Left kidney (tissue), 2 donors: ENCODE measurements around the gene LRRN2. TPM values are rescaled to one million over a fixed set of nuclear protein-coding genes. Genes with fewer than 3 reads are reported as not detected.

Source experiments
- DNase-seq: peaks from one replicate; pipeline ENCODE4 v3.0.0-alpha.2; 2013
- polyA plus RNA-seq: library from polyadenylated mRNA; unstranded; fragments of 120-200 nt; gene quantifications from one replicate; pipeline ENCODE4 v1.2.1, GENCODE V29; 2013; ENCODE audit not compliant: insufficient read length

LRRN2 gene
- polyA plus RNA-seq, 1 donor, result 11.5 TPM

- DNase-seq, result no peak
Measured at GRCh38 chr1:204600968-204601367, 84.6 kb downstream of the LRRN2 start.

DNA sequence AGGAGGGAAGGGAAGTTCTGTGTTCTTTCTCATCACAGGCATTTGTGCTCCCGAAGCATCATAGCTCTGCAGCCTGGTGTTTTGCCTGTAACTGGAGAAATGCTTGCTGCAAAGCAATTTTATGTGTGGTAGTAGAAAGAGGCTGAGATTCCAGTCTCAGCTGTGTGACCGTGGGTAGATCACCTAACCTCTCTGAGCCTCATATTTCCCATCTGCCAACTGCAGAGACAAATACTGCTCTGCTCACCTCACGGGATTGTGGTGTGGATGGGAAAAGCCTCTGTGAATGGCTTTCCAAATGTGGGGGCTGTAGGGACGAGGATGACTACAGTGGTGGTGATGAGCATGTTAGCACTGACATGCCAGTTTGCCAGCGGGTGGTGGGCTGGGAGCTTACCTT lies 85.3 kb downstream of the LRRN2 start:
- no peak for DNase-seq

- no peak for DNase-seq
Measured at GRCh38 chr1:204599596-204599995, 85.9 kb downstream of the LRRN2 start.

- DNase-seq, result no peak
Measured at GRCh38 chr1:204599098-204599497, 86.4 kb downstream of the LRRN2 start.

GRCh38 chr1:204598319-204598969 lies 87.1 kb downstream of the LRRN2 start:
- no peak for DNase-seq

- DNase-seq, result no peak
Measured at GRCh38 chr1:204592246-204592948, 93.1 kb downstream of the LRRN2 start.

GRCh38 chr1:204591473-204592090 lies 94.0 kb downstream of the LRRN2 start:
- DNase-seq, result no peak

GRCh38 chr1:204589409-204590038 lies 96.0 kb downstream of the LRRN2 start:
- no peak for DNase-seq

- no peak for DNase-seq
Measured at GRCh38 chr1:204588826-204589225, 96.7 kb downstream of the LRRN2 start.

DNA sequence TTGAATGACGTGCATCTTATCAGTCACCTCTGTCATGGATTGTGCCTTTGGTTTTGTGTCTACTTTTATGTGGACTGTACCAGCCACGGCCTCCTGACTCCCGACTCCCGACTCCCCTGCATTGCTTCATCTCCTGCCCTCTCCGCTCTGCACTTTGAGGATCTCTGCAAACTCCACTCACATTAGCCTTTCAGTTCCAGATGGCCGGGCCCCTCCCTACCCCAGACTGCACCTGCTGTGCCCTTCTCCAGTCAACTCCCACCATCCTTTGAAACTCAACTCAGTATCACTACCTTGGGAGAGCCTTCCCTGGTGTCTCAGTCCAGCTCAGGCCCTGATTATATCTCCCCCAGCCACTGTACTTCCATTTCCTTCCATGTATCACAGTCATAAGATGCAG lies 97.9 kb downstream of the LRRN2 start:
- no peak for DNase-seq

DNA sequence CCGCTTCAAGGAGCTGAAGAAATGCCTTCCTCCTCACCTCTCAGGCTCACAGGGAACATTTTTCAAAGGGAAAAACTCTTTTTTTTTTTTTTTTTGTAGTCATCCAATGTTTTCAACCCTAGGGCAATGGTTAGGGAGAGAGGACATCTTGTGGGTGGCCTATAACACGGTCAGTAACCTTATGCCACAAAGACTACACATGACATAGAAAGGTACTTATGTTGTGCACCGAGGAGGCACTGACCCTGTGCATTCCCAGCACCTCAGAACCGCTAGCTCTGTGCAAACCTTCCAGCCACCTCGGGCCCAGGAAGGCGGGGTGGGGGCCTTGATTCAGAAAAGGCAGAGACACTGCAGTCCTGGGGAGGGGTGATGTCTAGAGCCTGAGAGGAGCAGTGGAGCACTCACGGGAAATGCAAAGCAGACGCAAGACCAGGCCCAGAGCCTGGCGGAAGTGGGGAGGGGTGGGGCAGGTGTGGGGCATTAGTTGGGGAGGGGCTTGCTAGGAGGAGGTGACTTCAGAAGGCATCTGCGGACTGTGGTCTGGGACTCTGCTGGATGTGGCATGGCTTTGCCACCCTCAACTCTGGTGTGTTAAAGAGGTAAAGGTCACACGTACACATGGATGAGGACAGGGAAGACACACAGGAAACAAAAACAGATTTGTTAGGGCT lies 100.7 kb downstream of the LRRN2 start:
- no peak for DNase-seq

DNA sequence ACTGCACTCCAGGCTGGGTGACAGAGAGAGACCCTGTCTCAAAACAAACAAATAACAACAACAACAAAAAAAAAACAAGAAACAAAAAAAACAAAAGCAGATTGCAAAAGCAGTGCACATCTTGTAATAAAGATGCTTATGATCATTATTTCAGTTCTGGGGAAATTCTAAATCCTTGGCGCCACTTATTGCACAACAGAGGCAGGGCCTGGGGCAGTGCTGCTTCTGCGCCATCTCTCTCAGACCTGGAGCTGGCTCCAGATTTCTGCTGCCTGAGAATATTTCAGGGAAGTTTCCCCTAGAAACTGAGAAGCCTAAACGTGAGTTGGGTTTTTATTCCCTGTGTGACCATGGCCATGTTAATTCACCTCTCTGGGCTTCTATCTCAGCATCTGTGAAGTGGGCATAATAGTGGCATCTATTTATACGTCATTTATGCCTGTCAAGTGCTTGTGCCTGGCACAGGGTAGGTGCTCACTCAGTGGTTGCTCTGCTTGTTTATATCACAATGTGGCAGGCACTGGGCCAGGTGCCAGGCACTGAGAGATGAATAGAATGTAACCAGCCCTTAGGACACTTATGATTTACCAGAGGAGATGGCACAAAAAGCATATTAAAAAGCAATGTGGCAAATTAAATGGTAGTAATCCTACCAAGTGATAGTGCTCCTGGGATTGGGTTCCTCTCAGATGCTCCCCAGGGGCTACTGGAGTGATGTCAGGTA lies 101.5 kb downstream of the LRRN2 start:
- no peak for DNase-seq

DNA sequence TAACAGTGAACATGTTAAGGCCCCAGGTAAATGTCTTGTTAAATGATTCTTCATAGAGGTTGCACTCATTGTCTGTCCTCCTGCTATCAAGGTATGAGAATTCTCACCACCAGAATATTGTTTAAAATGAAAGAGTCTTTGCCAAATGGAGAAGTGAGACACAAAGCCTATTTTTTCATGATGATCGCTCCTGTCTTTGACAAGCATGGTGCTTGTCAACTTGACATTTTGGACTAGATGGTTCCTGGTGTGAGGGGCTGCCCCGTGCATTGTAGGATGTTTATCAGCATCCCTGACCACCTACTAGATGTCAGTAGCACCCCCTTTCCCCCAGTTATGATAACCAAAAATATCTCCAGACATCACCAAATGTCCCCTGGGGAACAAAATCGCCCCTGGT lies 103.8 kb downstream of the LRRN2 start:
- DNase-seq, result no peak

GRCh38 chr1:204580862-204581261 lies 104.7 kb downstream of the LRRN2 start:
- no peak for DNase-seq

DNA sequence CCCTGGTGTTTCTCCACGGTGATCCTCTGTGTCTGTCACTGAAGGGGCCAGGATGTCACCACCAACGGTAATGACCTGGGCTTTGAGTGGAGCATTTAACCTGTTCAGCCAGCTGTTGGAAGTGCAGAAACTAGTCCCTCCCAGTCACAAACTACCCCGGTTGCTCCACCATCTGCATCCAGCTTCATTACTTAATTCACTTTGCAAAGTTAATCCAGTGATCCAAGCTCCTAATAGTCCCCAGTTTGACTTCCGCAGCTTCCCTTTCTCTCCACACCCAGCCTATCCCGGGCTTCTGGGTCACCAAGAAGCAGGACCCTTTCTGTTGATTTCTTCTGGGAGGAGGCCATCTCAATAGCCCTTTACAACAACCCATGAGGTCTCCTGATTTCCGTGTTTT lies 105.9 kb downstream of the LRRN2 start:
- no peak for DNase-seq

DNA sequence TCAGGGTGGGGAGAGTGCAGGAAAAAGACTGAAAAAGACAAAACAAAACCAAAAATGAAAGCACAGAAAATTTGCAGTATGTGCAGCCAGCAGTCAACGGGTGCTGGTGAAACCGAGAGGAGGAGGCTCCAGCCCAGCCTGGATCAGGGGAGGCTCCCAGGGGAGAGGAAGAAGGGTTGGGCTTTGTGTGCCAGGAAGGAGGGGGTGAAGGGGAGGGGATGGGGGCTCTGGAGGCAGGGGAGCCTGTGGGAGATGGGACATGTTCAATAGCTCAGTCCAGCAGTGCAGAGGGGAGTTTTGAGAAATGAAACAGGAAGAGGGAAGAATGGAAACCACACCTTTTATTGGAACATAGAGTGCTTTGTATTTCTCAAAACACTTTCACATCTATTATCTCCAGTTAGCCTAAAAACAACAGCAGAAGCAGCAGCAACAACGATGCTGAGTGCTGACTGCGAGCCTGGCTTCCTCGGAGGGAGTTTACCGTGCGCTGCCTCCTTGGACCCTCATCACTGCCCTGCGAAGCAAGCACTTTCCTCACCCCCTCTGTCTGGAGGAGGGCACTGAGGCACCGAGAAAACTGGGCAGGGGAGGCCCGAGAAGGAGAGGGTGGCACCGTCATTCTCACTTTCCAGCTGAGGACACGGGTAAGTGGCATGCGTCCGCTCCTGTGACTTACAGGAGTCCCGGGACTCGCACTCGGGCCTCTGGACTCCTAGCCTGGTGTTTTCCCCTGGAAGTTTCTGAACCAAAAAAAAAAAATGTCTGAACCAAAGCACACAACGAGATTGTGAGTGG lies 106.5 kb downstream of the LRRN2 start:
- no peak for DNase-seq

- no peak for DNase-seq
Measured at GRCh38 chr1:204577794-204578478, 107.6 kb downstream of the LRRN2 start.

DNA sequence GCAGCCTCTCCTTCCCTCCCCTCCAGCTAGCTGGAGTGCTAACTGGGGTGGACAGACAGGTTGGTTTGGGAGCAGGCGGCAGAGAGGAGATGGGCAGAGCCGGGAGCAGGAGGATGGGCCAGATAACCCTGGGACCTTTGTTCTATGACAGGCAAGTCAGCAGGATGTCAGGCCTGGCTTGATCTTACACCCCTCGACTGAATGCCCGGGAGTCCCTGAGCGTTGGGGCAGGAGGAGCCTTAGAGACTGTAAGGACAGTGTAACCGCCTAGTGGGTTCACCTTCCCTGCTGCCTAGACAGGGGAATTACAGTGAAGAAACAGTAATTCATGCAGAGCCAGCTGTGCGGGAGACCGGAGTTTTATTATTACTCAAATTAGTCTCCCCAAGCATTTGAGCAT lies 109.1 kb downstream of the LRRN2 start:
- DNase-seq, result no peak

DNA sequence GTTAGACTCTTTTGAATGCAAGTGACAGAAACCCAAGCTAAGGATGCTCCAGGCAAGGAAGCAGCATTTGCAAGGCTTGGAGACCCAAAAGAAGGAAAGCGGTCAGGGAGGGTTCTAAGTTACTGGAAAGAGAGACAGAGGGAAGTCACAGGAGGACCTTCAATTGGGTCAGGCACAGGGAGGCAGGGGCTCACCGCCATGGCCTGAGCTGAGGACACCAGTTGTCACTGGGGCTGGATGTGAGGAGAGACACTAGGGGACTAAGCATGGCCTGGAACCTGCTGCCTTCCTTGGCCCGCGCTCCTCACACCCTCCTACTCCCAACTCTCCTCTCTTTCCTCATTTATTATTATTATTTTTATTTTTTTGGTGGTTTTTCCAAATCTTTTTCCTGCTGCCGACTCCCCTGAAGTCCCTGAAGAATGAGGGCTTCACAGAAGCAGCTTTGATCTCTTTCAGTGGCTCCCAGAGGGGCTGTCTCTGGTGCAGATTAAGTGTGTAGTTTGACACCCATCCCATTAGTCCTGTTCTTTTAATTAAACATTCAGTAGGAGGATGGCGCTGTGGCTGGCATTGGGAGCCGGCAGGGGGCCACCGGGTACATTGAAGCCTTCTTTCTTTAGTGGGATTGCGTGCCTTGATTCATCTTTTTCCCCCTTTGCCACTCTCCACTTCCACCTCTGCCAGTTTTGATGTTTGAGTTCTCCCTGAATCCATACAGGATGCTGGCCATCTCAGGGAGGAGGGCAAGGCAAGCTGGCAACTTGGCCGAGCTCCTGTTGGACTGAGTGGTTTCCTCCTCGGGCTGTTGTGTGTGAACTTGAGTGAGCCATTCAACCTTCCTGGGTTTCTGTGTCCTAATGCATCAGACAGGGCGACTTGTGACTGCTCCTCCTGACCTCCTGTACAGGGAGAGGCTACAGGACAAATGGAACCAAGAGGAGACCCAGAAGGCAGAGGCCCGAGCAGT lies 110.0 kb downstream of the LRRN2 start:
- no peak for DNase-seq
